Measurements from ENCODE around the gene C2orf76. TPM values are rescaled to one million over a fixed set of nuclear protein-coding genes. Genes with fewer than 3 reads are reported as not detected.

The C2orf76 gene
- total RNA-seq, 4 donors from 2014 or later = 6.7 to 10.6 (median 9.3) TPM

- no peak for DNase-seq (ENCODE audit: low spot score in 2 of 2)
- no peak for TF ChIP-seq EP300 (IDR thresholded peaks at IDR 0.05)
- TF ChIP-seq POLR2AphosphoS5 (IDR thresholded peaks at IDR 0.05) = no peak
- no peak overlapping the region for H3K4me3 ChIP-seq
- no peaks in the 10 kb centered on the region for H3K9me3 ChIP-seq
- H3K27ac ChIP-seq = no peak overlapping the region
- no peaks in the 10 kb centered on the region for H3K27me3 ChIP-seq
- WGBS = 89% methylated on average over 7 of the region's 7 CpGs
- H3K4me1 ChIP-seq = peaks cover 14% of the 10 kb centered on the region
- H3K36me3 ChIP-seq = peaks cover 3% of the 10 kb centered on the region
These were observed 27.1 kb downstream of the C2orf76 start for GRCh38 chr2:119339562-119339923.

GRCh38 chr2:119338826-119339561 is 27.6 kb downstream of the C2orf76 start:
- Histone ChIP-seq H3K4me1 (peaks cover 12% of the 10 kb centered on the region), H3K27ac (no peak overlapping the region), H3K9me3 (no peaks in the 10 kb centered on the region), H3K27me3 (no peaks in the 10 kb centered on the region), H3K4me3 (no peak overlapping the region), H3K36me3 (peaks cover 3% of the 10 kb centered on the region)
- 70% methylated on average over 6 of the region's 6 CpGs for WGBS
- DNase-seq (ENCODE audit: low spot score in 2 of 2) = no peak
- no peak for TF ChIP-seq EP300 (IDR thresholded peaks at IDR 0.05)
- TF ChIP-seq POLR2A (IDR thresholded peaks at IDR 0.05) = no peak
- no peak for TF ChIP-seq POLR2AphosphoS5 (IDR thresholded peaks at IDR 0.05)
- no peak for TF ChIP-seq CTCF (IDR thresholded peaks at IDR 0.05)

GRCh38 chr2:119338272-119338671 is 28.4 kb downstream of the C2orf76 start:
- 92% methylated on average over 2 of the region's 2 CpGs for WGBS
- Histone ChIP-seq H3K36me3 (peaks cover 3% of the 10 kb centered on the region), H3K4me3 (no peak overlapping the region), H3K4me1 (peaks cover 5% of the 10 kb centered on the region), H3K9me3 (no peaks in the 10 kb centered on the region), H3K27me3 (no peaks in the 10 kb centered on the region), H3K27ac (no peak overlapping the region)
- no peak for TF ChIP-seq EP300 (IDR thresholded peaks at IDR 0.05)
- no peak for TF ChIP-seq POLR2AphosphoS5 (IDR thresholded peaks at IDR 0.05)
- no peak for TF ChIP-seq POLR2A (IDR thresholded peaks at IDR 0.05)
- no peak for TF ChIP-seq CTCF (IDR thresholded peaks at IDR 0.05)
- DNase-seq (ENCODE audit: low spot score in 2 of 2) = no peak

GRCh38 chr2:119337749-119338148 is 28.9 kb downstream of the C2orf76 start:
- Histone ChIP-seq H3K4me3 (no peak overlapping the region), H3K27ac (no peak overlapping the region), H3K4me1 (no peaks in the 10 kb centered on the region), H3K27me3 (no peaks in the 10 kb centered on the region), H3K9me3 (no peaks in the 10 kb centered on the region), H3K36me3 (peaks cover 3% of the 10 kb centered on the region)
- WGBS = 95% methylated on average over 2 of the region's 2 CpGs
- no peak for DNase-seq (ENCODE audit: low spot score in 2 of 2)
- TF ChIP-seq POLR2AphosphoS5 (IDR thresholded peaks at IDR 0.05) (no peak), CTCF (IDR thresholded peaks at IDR 0.05) (no peak), EP300 (IDR thresholded peaks at IDR 0.05) (no peak), POLR2A (IDR thresholded peaks at IDR 0.05) (no peak)

GRCh38 chr2:119333833-119334232 is 32.8 kb downstream of the C2orf76 start:
- H3K27ac ChIP-seq = no peak overlapping the region
- WGBS = 90% methylated on average over 2 of the region's 2 CpGs
- no peaks in the 10 kb centered on the region for H3K27me3 ChIP-seq
- peaks cover 3% of the 10 kb centered on the region for H3K36me3 ChIP-seq
- DNase-seq (ENCODE audit: low spot score in 2 of 2) = no peak
- no peaks in the 10 kb centered on the region for H3K4me1 ChIP-seq
- no peak for TF ChIP-seq POLR2AphosphoS5 (IDR thresholded peaks at IDR 0.05)
- TF ChIP-seq POLR2A (IDR thresholded peaks at IDR 0.05) = no peak
- TF ChIP-seq CTCF (IDR thresholded peaks at IDR 0.05) = no peak
- TF ChIP-seq EP300 (IDR thresholded peaks at IDR 0.05) = no peak
- no peak overlapping the region for H3K4me3 ChIP-seq
- H3K9me3 ChIP-seq = no peaks in the 10 kb centered on the region
